GM15510 (cell line): Measurements from ENCODE around the gene REC8.

Source experiments
- POLR2A ChIP-seq: IDR thresholded peaks from 3 replicates; pipeline ENCODE4 v1.6.1; 2011; ENCODE audit warnings: borderline replicate concordance; ENCODE audit not compliant: insufficient read length; ENCODE audit errors: extremely low read depth

The REC8 gene

DNA sequence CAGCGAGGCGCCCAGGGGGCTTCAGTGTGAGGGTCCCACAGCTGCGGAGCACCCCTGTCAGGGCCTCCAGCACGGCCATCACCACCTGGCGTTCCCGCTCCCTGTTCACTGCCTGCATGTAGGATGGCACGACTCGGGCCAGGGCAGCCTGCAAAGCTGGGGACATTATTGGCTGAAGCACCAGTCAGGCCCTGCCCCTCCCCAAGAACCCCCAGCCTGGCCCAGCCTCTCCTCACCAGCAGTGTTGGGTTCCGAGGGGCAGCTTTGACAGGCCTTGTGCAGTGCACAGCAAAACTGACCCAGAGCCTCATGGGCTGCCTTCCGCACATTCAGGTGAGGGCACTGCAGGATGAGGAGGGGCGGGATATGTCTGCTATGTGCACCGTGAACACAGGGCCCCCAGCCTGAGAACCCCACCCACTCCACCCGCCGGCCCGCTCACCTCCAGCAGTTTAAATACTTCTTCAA is 11.2 kb downstream of the REC8 start:
- peak; percentile 2 for TF ChIP-seq POLR2A

GRCh38 chr14:24184104-24184970 is 12.5 kb downstream of the REC8 start:
- no peak for TF ChIP-seq POLR2A

- no peak for TF ChIP-seq POLR2A
These were observed 13.1 kb downstream of the REC8 start for GRCh38 chr14:24185026-24185425.

GRCh38 chr14:24185741-24186140 is 13.9 kb downstream of the REC8 start:
- TF ChIP-seq POLR2A: no peak

DNA sequence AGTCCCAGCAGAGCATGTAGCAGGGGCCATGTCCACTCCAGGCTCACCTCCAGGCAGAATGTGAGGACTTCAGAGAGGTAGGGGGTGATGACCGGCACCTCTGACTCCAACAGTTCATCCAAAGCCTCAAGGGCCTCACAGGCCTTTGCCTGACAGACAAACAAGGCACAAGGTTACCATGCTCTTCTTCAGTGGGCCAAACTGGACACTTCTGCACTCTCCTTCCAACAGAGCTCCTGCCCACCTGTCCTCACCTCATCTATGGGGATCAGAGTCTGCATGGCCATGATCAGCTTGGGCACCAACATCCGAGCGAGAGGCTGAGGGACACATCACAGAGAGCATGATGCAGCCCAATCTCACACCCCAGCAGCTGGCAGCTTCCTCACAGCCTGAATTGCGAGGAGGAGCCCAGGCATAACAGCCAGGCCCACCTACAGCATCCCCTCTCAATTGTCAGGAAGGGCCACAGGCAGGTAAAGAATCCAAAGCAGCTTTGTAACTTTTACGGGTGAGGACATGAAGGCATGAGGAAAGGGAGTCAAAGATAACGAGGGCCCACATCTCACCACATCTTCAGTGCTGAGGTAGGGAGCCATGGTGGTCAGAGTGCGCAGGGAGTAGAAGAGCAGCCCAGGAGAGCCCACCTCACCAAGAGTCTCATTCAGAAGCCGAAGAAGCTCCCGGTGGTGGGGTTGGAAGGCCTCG is 15.1 kb downstream of the REC8 start:
- TF ChIP-seq POLR2A: no peak

DNA sequence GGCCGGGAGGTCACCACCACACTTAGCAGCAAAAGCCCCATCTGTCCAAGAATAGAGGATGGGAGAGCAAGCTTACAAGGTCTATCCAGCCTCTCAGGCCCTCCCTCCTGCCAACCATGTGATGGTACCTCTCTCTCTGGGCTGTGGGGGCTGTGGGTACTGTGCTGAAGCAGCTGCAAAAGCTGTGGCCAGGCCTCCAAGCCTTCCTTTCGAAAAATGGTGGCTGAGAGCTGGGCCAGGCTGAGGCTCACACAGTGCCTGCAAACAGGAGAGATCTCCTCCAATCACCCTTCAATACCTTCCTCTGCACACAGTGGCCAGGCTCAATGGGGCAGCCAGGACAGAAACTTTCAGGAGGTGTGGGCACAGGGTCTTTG is 15.6 kb downstream of the REC8 start:
- TF ChIP-seq POLR2A: no peak

DNA sequence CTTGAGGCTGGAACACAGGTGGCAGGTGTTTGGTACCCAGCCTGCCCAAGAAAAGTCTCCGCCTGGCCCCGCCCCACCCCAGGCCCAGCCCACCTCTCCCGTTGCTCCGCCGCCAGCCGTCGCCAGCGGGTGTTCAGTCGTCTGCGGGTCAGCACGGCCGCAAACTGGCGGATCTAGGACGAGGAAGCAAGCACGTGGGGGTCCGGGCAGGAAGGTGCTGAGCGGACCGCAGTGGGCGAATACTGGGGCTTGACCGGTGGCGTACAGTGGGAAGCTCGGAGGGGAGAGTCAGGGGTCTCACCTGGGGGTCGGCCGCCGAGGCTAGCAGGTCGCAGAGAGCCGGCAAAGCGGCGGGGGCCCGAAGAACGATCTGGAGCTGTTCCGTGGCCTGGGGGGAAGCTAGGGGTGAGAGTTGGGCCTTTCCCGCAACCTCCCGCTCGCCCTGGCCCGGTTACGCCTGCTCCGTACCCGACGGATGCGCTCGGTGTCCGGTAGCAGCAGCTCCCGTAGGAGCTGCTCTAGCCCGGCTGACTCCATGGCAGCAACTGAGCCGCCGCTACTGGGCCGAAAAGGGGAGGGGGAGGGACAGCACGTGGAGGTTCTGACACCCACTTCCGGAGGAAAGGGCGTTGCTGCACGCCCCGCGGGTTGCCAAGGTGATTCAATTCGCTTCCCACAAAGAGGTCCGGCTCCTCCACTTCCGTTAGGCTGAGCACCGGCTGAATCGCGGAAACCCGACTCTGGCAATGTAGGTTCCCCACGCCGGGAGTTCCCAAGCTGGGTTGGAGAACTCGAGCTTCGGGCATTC is 16.6 kb downstream of the REC8 start, which contains the start of gene IPO4:
IPO4 (minus strand) TSS at position 566 of the 808 bp plus-strand sequence; CDS start at position 537, 29 bp downstream.
- peak; percentile 85 for TF ChIP-seq POLR2A

DNA sequence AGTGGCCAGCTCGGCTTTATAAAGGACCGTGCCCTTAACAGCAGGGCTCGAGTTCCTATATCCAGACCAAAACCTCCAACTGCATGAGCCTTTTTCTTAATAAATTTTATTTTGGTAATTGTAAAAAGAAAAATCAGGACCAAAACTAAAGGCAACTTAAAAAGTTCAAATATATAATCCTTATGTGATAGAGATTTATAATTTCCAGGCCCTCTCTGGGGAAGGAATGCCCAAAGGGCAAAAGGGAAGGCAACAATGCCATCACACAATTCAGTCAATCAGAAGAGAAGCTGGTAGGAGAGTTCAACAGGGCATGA is 17.1 kb downstream of the REC8 start:
- no peak for TF ChIP-seq POLR2A

GRCh38 chr14:24189460-24189859 is 17.6 kb downstream of the REC8 start:
- TF ChIP-seq POLR2A: no peak

- TF ChIP-seq POLR2A: no peak
These were observed 18.5 kb downstream of the REC8 start for GRCh38 chr14:24190416-24190815.

DNA sequence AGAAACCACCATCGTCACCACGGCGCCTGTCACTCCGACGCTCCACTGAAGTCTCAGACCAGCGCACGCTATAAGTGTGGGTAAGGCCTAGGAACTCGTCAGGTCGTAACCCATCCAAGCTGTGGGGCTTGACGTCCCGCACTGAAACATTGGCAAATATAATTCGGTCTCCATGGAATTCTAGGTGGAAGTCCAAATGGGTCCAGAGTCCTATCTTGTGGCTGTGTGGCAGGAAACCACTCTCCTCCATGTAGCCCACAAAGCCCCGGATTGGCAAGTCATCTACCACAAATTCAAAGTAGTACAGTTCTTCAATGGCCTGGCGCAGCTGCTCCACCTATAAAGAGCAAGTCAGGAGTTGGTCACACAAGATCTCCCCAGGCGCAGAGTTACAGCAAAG is 21.1 kb downstream of the REC8 start:
- no peak for TF ChIP-seq POLR2A

GRCh38 chr14:24194186-24194872 is 22.4 kb downstream of the REC8 start:
- no peak for TF ChIP-seq POLR2A

GRCh38 chr14:24194873-24195185 is 22.9 kb downstream of the REC8 start:
- TF ChIP-seq POLR2A: no peak

- TF ChIP-seq POLR2A: peak; percentile 67
These were observed 23.5 kb downstream of the REC8 start, which contains the start of gene TM9SF1 for GRCh38 chr14:24195186-24196070. Gene TM9SF1 (minus strand): TSS chr14:24195441. CDS start chr14:24195019, 422 bp downstream.
